IMR-90 (cell line): ENCODE measurements around the gene USF1. TPM values are rescaled to one million over a fixed set of nuclear protein-coding genes. Genes with fewer than 3 reads are reported as not detected.

ENCODE experiments used
- ATAC-seq: fragments of 200-7000 bp; cut with Tn5 transposase; 2 replicates; pipeline ENCODE4 v1.9.1; 2020; ENCODE audit warnings: low read depth, mild to moderate bottlenecking, moderate library complexity
- BruUV-seq: library from RNA; stranded (reverse); fragments of 400-500 nt; replicated peaks from 2 replicates; lab custom pipeline; 2021; lab: Mats Ljungman, UMichigan
- CTCF ChIA-PET: fragments of 300-600 bp; formaldehyde crosslinking; extraction: SDS; loops from one replicate; lab custom pipeline; 2021; ENCODE audit warnings: antibody characterized with exemption; lab: Yijun Ruan, JAX
- POLR2A ChIA-PET: fragments of 300-600 bp; sonication (Branson Sonifier 250); formaldehyde crosslinking; loops from one replicate; lab custom pipeline; 2022; ENCODE audit warnings: antibody characterized with exemption; ENCODE audit not compliant: unreplicated experiment; lab: Charles Lee
- DNase-seq: peaks from one replicate; pipeline ENCODE4 v3.0.0; 2013
- H2AFZ ChIP-seq: replicated peaks from 2 replicates; pipeline ENCODE3; 2013; ENCODE audit warnings: low read length, mild to moderate bottlenecking; ENCODE audit not compliant: poor library complexity
- H2AK5ac ChIP-seq: 2 replicates; pipeline ENCODE4 v1.6.1; 2013; ENCODE audit warnings: low read depth, low read length, inconsistent platforms
- H2AK9ac ChIP-seq: replicated peaks from 2 replicates; pipeline ENCODE3; 2013; ENCODE audit warnings: mild to moderate bottlenecking, low read depth, low read length, moderate library complexity; ENCODE audit not compliant: poor library complexity
- H2BK120ac ChIP-seq: 2 replicates; pipeline ENCODE4 v1.6.1; 2013; ENCODE audit warnings: low read depth, low read length, inconsistent platforms
- H2BK15ac ChIP-seq: 3 replicates; pipeline ENCODE4 v1.6.1; 2013; ENCODE audit warnings: low read depth, low read length, inconsistent platforms
- H2BK20ac ChIP-seq: 2 replicates; pipeline ENCODE4 v1.6.1; 2013; ENCODE audit warnings: low read depth, mild to moderate bottlenecking, inconsistent platforms, low read length, moderate library complexity
- H2BK5ac ChIP-seq: 2 replicates; pipeline ENCODE4 v1.6.1; 2013; ENCODE audit warnings: mild to moderate bottlenecking, low read depth, low read length, inconsistent platforms; ENCODE audit not compliant: poor library complexity, severe bottlenecking
- H3K14ac ChIP-seq: replicated peaks from 2 replicates; pipeline ENCODE4 v1.6.1; 2013; ENCODE audit warnings: low read depth, low read length, inconsistent platforms
- H3K18ac ChIP-seq: 2 replicates; pipeline ENCODE4 v1.6.1; 2013; ENCODE audit warnings: low read depth, low read length, control low read depth
- H3K23ac ChIP-seq: 2 replicates; pipeline ENCODE4 v1.6.1; 2013; ENCODE audit warnings: low read depth, low read length, inconsistent platforms
- H3K27ac ChIP-seq: 2 replicates; pipeline ENCODE4 v1.5.1; 2013; ENCODE audit warnings: mild to moderate bottlenecking, control low read depth, low read length; ENCODE audit not compliant: insufficient read depth
- H3K27me3 ChIP-seq: 2 replicates; pipeline ENCODE4 v1.6.1; 2013; ENCODE audit warnings: low read length; ENCODE audit not compliant: control insufficient read depth, insufficient read depth
- H3K36me3 ChIP-seq: 2 replicates; pipeline ENCODE4 v1.6.1; 2013; ENCODE audit warnings: low read length, mixed read lengths; ENCODE audit not compliant: control insufficient read depth, insufficient read depth
- H3K4ac ChIP-seq: 2 replicates; pipeline ENCODE4 v1.6.1; 2013; ENCODE audit warnings: low read depth, low read length, inconsistent platforms
- H3K4me1 ChIP-seq: 2 replicates; pipeline ENCODE4 v1.6.1; 2013; ENCODE audit warnings: low read length, mixed read lengths; ENCODE audit not compliant: control insufficient read depth, insufficient read depth
- H3K4me2 ChIP-seq: 2 replicates; pipeline ENCODE4 v1.6.1; 2013; ENCODE audit warnings: low read depth, mild to moderate bottlenecking, control low read depth, low read length, moderate library complexity
- H3K4me3 ChIP-seq: 2 replicates; pipeline ENCODE4 v1.5.1; 2013; ENCODE audit warnings: low read depth, mild to moderate bottlenecking, control low read depth, low read length, moderate library complexity; ENCODE audit not compliant: insufficient read depth
- H3K56ac ChIP-seq: 2 replicates; pipeline ENCODE4 v1.6.1; 2013; ENCODE audit warnings: low read length, inconsistent platforms; ENCODE audit not compliant: insufficient read depth; ENCODE audit errors: extremely low read depth
- H3K79me1 ChIP-seq, 2 experiments: 2 replicates each; pipeline ENCODE4 v1.6.1; 2013; ENCODE audit warnings: low read length in 2 of 2, inconsistent platforms in 1 of 2, low read depth in 1 of 2
- H3K9ac ChIP-seq: 2 replicates; pipeline ENCODE4 v1.6.1; 2013; ENCODE audit warnings: low read depth, low read length, control low read depth
- H3K9me1 ChIP-seq: 2 replicates; pipeline ENCODE4 v1.6.1; 2013; ENCODE audit warnings: low read length, inconsistent platforms; ENCODE audit not compliant: insufficient read depth
- H3K9me3 ChIP-seq: 2 replicates; pipeline ENCODE4 v1.6.1; 2013; ENCODE audit warnings: low read length; ENCODE audit not compliant: control insufficient read depth, insufficient read depth
- H4K20me1 ChIP-seq: 2 replicates; pipeline ENCODE4 v1.6.1; 2013; ENCODE audit warnings: low read length, inconsistent platforms; ENCODE audit not compliant: insufficient read depth
- H4K5ac ChIP-seq: 2 replicates; pipeline ENCODE4 v1.6.1; 2013; ENCODE audit warnings: mild to moderate bottlenecking, low read depth, low read length, control low read depth
- H4K8ac ChIP-seq, 2 experiments: 2 replicates each; pipeline ENCODE4 v1.6.1; 2013; ENCODE audit warnings: low read depth in 2 of 2, low read length in 2 of 2, control low read depth in 1 of 2, inconsistent platforms in 1 of 2
- H4K91ac ChIP-seq: 2 replicates; pipeline ENCODE4 v1.6.1; 2013; ENCODE audit warnings: low read depth, low read length, inconsistent platforms; ENCODE audit not compliant: insufficient read depth
- CEBPB ChIP-seq: IDR thresholded peaks from 2 replicates; pipeline ENCODE4 v1.6.1; 2012; ENCODE audit warnings: low read depth, low read length, improper control_type of control experiment
- FOS ChIP-seq: fragments of 150-350 bp; IDR thresholded peaks from 2 replicates; pipeline ENCODE4 v1.6.1; 2016; ENCODE audit warnings: low read depth, low read length
- MAFK ChIP-seq: IDR thresholded peaks from 2 replicates; pipeline ENCODE4 v1.6.1; 2012; ENCODE audit warnings: low read depth, low read length, improper control_type of control experiment
- MAZ ChIP-seq: IDR thresholded peaks from 2 replicates; pipeline ENCODE4 v1.6.1; 2012; ENCODE audit warnings: low read depth, mild to moderate bottlenecking, low read length, improper control_type of control experiment, moderate library complexity, borderline replicate concordance
- MXI1 ChIP-seq: IDR thresholded peaks from 2 replicates; pipeline ENCODE4 v1.6.1; 2012; ENCODE audit warnings: low read depth, mild to moderate bottlenecking, low read length, moderate library complexity, borderline replicate concordance
- POLR2A ChIP-seq: IDR thresholded peaks from 2 replicates; pipeline ENCODE4 v1.6.1; 2012; ENCODE audit warnings: mild to moderate bottlenecking, low read depth, low read length
- RAD21 ChIP-seq: IDR thresholded peaks from 2 replicates; pipeline ENCODE4 v1.6.1; 2012; ENCODE audit warnings: low read length, improper control_type of control experiment
- RCOR1 ChIP-seq: IDR thresholded peaks from 2 replicates; pipeline ENCODE4 v1.6.1; 2012; ENCODE audit warnings: mild to moderate bottlenecking, low read length, improper control_type of control experiment; ENCODE audit not compliant: insufficient replicate concordance
- RFX5 ChIP-seq: IDR thresholded peaks from 2 replicates; pipeline ENCODE4 v1.8.0; 2012; ENCODE audit warnings: low read depth, mild to moderate bottlenecking, low read length, moderate library complexity
- WGBS, 2 experiments: methylation state at CpG; one replicate each; pipeline versions ENCODE4 v1.1.5 to v1.1.7; 2013; ENCODE audit warnings: missing lambda C conversion rate in 2 of 2; ENCODE audit not compliant: insufficient read length in 1 of 2; ENCODE audit errors: extremely low coverage in 2 of 2; 5-methylcytosine and 5-hydroxymethylcytosine counted together
- dilution Hi-C: fragments of 300-500 bp; cut with HindIII; formaldehyde crosslinking; loops from one replicate; pipeline ENCODE4 v1.14.3; 2018; ENCODE audit warnings: low sequenced_read_pairs; ENCODE audit not compliant: unreplicated experiment
- in situ Hi-C: fragments of 300-500 bp; cut with MboI; formaldehyde crosslinking; loops from 3 replicates; pipeline ENCODE4 v1.14.3; 2019; ENCODE audit warnings: low sequenced_read_pairs, inconsistent platforms, mixed read lengths
- intact Hi-C: fragments of 100-400 bp; cut with micrococcal nuclease; formaldehyde crosslinking; loops from 2 replicates; pipeline ENCODE4 v1.10.0; 2022
- polyA plus RNA-seq, 3 experiments: library from polyadenylated mRNA; depleted of rRNA; stranded (reverse); fragments of >200 nt; gene quantifications; 2 replicates each; pipeline ENCODE4 v1.2.3, GENCODE V29; 2012; ENCODE audit warnings: low replicate concordance in 1 of 3
- total RNA-seq: library from RNA; depleted of rRNA; stranded (reverse); fragments of >200 nt; gene quantifications from 2 replicates; pipeline ENCODE4 v1.2.3, GENCODE V29; 2012
- TF ChIP-seq, protein P1 (sequence below): conservative IDR thresholded peaks from 2 replicates; pipeline ENCODE4 v1.5.1; 2012; ENCODE audit warnings: mild to moderate bottlenecking, low read depth, low read length, improper control_type of control experiment
- TF ChIP-seq, protein P2 (sequence below): fragments of 150-350 bp; IDR thresholded peaks from 2 replicates; pipeline ENCODE4 v1.6.1; 2016; ENCODE audit warnings: low read depth, mild to moderate bottlenecking, low read length, moderate library complexity, borderline replicate concordance

Gene USF1
- total and polyA plus RNA-seq, 2 of the 4 experiments (the other 2 are of a cell fraction): 37.1 to 78.9 TPM

DNA sequence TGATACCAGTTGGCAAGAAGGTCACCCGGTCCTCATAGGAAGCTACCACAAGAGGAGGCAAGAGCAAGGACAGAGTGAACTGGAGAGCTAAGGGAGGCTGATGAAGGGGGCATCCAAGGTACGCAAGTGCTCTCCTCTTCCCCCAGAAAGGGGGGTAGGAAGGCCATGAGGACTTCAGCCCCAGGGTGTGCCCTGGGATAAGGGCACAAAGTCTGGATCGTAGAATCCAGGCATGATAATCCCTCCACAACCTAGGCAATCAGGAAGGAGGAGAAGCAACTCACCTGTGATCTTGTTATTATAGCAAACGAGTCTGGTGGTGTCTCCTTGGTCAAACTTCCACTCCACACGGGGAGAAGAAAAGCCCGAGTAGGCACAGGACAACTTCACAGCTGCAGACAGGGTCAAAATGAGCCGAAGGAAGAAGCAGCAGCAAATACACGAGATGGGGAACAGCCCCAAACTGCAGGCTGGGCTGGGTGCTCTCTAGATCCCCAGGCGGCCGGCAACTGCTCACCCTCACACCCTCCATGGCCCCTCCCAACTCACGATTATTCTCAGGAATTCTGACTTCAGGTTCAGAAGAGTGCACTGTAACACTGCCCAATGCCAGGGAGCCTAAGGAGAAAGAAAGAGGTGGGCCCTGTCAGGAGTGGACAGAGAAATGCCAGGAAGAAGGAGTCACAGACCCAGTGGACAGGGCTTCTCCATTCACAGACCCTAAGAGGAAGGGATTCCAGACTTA is 44.9 kb downstream of the USF1 start:
- ATAC-seq (no peak), DNase-seq (no peak)
- Histone ChIP-seq H3K23ac (no peak overlapping the region), H2AK5ac (no peak overlapping the region), H3K9me1 (no peaks in the 10 kb centered on the region), H4K20me1 (no peaks in the 10 kb centered on the region), H3K18ac (no peak overlapping the region), H4K5ac (no peak overlapping the region), H2AK9ac (no peak overlapping the region), H2BK120ac (no peak overlapping the region), H2AFZ (no peak overlapping the region), H3K4me3 (no peak overlapping the region), H2BK5ac (no peak overlapping the region), H3K14ac (no peak overlapping the region), H3K79me1 (no peaks in the 10 kb centered on the region), H3K4me1 (no peaks in the 10 kb centered on the region), H3K9me3 (no peaks in the 10 kb centered on the region), H4K91ac (no peak overlapping the region), H3K56ac (no peak overlapping the region), H2BK15ac (no peak overlapping the region), H3K27ac (no peak overlapping the region), H3K27me3 (no peaks in the 10 kb centered on the region), H3K4me2 (no peak overlapping the region), H3K9ac (no peak overlapping the region), H3K4ac (no peak overlapping the region), H2BK20ac (no peak overlapping the region), H4K8ac (no peak overlapping the region), H3K36me3 (no peaks in the 10 kb centered on the region)
- CTCF ChIA-PET: no interaction called here
- WGBS, 2 experiments: 92% methylated on average over 2 of the region's 11 CpGs; no CpG with 5 or more reads in 1 of the 2 experiments
- intact Hi-C loops (no loop called here), dilution Hi-C loops (no loop called here), in situ Hi-C loops (no loop called here)
- TF ChIP-seq MAFK: no peak
- TF ChIP-seq RFX5: no peak
- TF ChIP-seq POLR2A: no peak
- no peak for TF ChIP-seq FOS
- TF ChIP-seq, protein P1, sequence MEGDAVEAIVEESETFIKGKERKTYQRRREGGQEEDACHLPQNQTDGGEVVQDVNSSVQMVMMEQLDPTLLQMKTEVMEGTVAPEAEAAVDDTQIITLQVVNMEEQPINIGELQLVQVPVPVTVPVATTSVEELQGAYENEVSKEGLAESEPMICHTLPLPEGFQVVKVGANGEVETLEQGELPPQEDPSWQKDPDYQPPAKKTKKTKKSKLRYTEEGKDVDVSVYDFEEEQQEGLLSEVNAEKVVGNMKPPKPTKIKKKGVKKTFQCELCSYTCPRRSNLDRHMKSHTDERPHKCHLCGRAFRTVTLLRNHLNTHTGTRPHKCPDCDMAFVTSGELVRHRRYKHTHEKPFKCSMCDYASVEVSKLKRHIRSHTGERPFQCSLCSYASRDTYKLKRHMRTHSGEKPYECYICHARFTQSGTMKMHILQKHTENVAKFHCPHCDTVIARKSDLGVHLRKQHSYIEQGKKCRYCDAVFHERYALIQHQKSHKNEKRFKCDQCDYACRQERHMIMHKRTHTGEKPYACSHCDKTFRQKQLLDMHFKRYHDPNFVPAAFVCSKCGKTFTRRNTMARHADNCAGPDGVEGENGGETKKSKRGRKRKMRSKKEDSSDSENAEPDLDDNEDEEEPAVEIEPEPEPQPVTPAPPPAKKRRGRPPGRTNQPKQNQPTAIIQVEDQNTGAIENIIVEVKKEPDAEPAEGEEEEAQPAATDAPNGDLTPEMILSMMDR: no peak
- no peak for TF ChIP-seq CEBPB
- TF ChIP-seq RCOR1: no peak
- TF ChIP-seq MAZ: no peak
- TF ChIP-seq RAD21: no peak
- TF ChIP-seq, protein P2, sequence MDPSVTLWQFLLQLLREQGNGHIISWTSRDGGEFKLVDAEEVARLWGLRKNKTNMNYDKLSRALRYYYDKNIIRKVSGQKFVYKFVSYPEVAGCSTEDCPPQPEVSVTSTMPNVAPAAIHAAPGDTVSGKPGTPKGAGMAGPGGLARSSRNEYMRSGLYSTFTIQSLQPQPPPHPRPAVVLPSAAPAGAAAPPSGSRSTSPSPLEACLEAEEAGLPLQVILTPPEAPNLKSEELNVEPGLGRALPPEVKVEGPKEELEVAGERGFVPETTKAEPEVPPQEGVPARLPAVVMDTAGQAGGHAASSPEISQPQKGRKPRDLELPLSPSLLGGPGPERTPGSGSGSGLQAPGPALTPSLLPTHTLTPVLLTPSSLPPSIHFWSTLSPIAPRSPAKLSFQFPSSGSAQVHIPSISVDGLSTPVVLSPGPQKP: no peak
- no peak for TF ChIP-seq MXI1
- no TSS peak for BruUV-seq
- POLR2A ChIA-PET: no interaction called here
